HEK293 (cell line): Measurements from ENCODE around the gene POR.

Experiments used
- CTCF ChIA-PET: fragments of 350-600 bp; formaldehyde crosslinking; extraction: SDS; loops from one replicate; lab custom pipeline; 2021; ENCODE audit warnings: antibody characterized with exemption; lab: Yijun Ruan, JAX
- POLR2A ChIA-PET: fragments of 300-600 bp; formaldehyde crosslinking; extraction: SDS; loops from one replicate; lab custom pipeline; 2020; ENCODE audit warnings: antibody characterized with exemption, inconsistent platforms; lab: Yijun Ruan, JAX
- H3K27ac ChIP-seq: fragments of 200-500 bp; sonication (Bioruptor generic); 2 replicates; pipeline ENCODE4 v1.5.1; 2014; ENCODE audit warnings: low read depth, low read length, control low read depth, inconsistent platforms; ENCODE audit errors: extremely low read depth
- H3K36me3 ChIP-seq, 2 experiments: fragments of 200-500 bp in 1 of 2; sonication (Bioruptor generic) in 1 of 2; 1 replicate in 1 of 2; 2 replicates in 1 of 2; pipeline ENCODE4 v1.5.1; 2014 to 2017; ENCODE audit warnings: inconsistent platforms in 2 of 2, low read length in 2 of 2; ENCODE audit not compliant: control insufficient read depth in 2 of 2, insufficient read depth in 1 of 2
- H3K4me1 ChIP-seq: fragments of 200-500 bp; sonication (Bioruptor generic); 2 replicates; pipeline ENCODE4 v1.5.1; 2014; ENCODE audit warnings: mild to moderate bottlenecking, low read length, inconsistent platforms; ENCODE audit not compliant: control insufficient read depth, insufficient read depth
- H3K4me3 ChIP-seq: 2 replicates; pipeline ENCODE4 v1.5.1; 2011; ENCODE audit warnings: low read depth, mild to moderate bottlenecking, control low read depth, low read length, moderate library complexity
- H3K9me3 ChIP-seq: fragments of 200-500 bp; sonication (Bioruptor generic); 2 replicates; pipeline ENCODE4 v1.5.1; 2014; ENCODE audit warnings: low read depth, low read length, inconsistent platforms; ENCODE audit not compliant: control insufficient read depth, insufficient read depth
- FEZF1 ChIP-seq: fragments of 450-650 bp; formaldehyde crosslinking; IDR thresholded peaks from 2 replicates; pipeline ENCODE4 v1.5.1; 2016; ENCODE audit warnings: missing biosample characterization, missing genetic modification characterization
- PRDM6 ChIP-seq: fragments of 450-650 bp; formaldehyde crosslinking; IDR thresholded peaks from 2 replicates; pipeline ENCODE4 v1.5.1; 2017; ENCODE audit warnings: missing biosample characterization, missing genetic modification characterization
- SP2 ChIP-seq: fragments of 450-650 bp; formaldehyde crosslinking; IDR thresholded peaks from 2 replicates; pipeline ENCODE4 v1.5.1; 2016; ENCODE audit warnings: missing biosample characterization, missing genetic modification characterization
- ZFP69B ChIP-seq: fragments of 450-650 bp; formaldehyde crosslinking; IDR thresholded peaks from 2 replicates; pipeline ENCODE4 v1.5.1; 2016; ENCODE audit warnings: missing biosample characterization, missing genetic modification characterization
- ZNF654 ChIP-seq: fragments of 450-650 bp; formaldehyde crosslinking; IDR thresholded peaks from 2 replicates; pipeline ENCODE4 v1.5.1; 2016; ENCODE audit warnings: low read depth, missing biosample characterization, missing genetic modification characterization
- ZNF664 ChIP-seq: fragments of 450-650 bp; formaldehyde crosslinking; IDR thresholded peaks from 2 replicates; pipeline ENCODE4 v1.5.1; 2016; ENCODE audit warnings: missing biosample characterization, missing genetic modification characterization
- ZSCAN23 ChIP-seq: fragments of 450-650 bp; formaldehyde crosslinking; IDR thresholded peaks from 2 replicates; pipeline ENCODE4 v1.5.1; 2016; ENCODE audit warnings: missing biosample characterization, missing genetic modification characterization
- ZXDB ChIP-seq: fragments of 450-650 bp; formaldehyde crosslinking; IDR thresholded peaks from 2 replicates; pipeline ENCODE4 v1.5.1; 2016; ENCODE audit warnings: missing biosample characterization, missing genetic modification characterization
- TF ChIP-seq, protein P1 (sequence below): sonication (generic); formaldehyde crosslinking; IDR thresholded peaks from 2 replicates; pipeline ENCODE4 v1.8.1; 2022; ENCODE audit warnings: mild to moderate bottlenecking, moderate library complexity, missing genetic modification reagents
- TF ChIP-seq, protein P2 (sequence below): fragments of 450-650 bp; formaldehyde crosslinking; IDR thresholded peaks from 2 replicates; pipeline ENCODE4 v1.5.1; 2016; ENCODE audit warnings: missing biosample characterization, missing genetic modification characterization

The POR gene

DNA sequence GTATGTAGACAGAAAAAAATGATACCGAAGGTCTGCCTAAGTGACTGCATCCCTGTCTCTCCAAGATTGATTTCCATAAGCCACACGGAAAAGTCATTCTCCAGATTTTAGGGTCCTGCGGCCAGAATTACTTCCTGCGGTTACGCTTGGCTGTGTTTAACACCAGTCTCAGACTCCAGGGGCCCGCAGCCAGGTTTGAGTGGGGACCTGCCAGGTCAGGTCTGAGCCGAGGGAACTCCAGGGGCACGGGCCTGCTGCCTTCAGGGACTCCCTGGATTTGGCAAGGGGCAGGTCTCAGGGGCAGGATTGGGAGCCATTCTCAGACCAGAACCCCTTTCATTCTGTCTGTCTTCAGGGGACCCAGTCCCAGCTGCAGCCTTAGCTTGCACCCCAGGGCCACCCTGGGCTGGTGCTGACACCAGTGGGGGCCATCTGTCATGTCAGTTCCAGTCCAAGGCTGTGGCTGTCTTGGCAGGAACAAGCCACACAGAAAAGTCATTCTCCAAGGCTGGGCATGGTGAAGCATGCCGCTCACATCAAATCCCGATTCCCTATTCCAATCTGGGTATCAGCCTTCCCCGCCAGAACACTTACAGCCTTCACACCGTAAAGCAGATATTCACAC, 40.5 kb downstream of the POR start:
- CTCF ChIA-PET = no interaction called here

DNA sequence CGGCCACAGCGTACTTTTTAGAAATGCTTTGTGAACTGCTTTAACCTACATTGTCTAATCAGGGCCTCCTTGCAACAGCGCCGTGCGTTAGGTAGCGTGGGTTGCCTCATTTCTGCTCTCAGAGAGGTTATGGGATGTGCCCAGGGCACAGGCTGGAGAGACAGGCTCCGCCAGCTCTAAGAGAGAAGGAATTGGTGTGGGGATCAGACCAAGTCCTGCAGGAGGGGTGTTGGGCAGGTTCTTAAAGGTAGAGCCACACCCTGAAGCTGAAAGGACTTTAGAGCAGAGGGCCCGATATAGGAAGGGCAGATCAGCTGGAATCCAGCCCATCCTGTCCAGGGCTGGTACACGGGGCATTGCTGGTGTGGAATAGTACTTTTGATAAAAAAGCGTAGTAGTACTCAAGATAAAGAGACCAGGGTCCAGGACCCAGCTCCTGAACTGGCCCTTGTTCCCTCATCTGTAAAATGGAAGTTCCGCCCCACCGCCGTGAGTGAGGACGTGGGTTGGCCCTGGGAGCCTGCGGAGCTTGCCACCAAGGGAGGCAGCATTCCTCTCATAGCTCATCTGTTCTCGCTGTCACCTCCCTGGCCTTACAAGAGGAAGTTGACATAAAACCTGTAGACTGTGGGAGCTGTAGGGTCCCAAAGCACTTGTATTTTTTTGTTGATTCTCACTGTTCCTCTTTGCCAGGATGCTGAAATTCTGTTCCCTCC, 42.2 kb downstream of the POR start:
- H3K36me3 ChIP-seq = peaks cover 13 to 23% of the 10 kb centered on the region in 2 experiments; a peak in 2 of 3 replicates
- POLR2A ChIA-PET = interaction anchor here (1.5 kb wide), 1 partner anchor 42 kb away, joined by 5 read pairs; the partner anchor contains the start of gene POR
- H3K4me3 ChIP-seq = no peak overlapping the region
- no peaks in the 10 kb centered on the region for H3K9me3 ChIP-seq
- CTCF ChIA-PET = interaction anchor here (1.1 kb wide), 1 partner anchor 11 kb away, joined by 3 read pairs; no protein-coding TSS in a partner anchor
- no peaks in the 10 kb centered on the region for H3K4me1 ChIP-seq
- no peak overlapping the region for H3K27ac ChIP-seq
- TF ChIP-seq ZNF664 (tag by site-specific recombination) (peak; percentile 13; the same call in 1 of the 2 replicates), SP2 (tag by site-specific recombination) (no peak), ZNF654 (tag by site-specific recombination) (no peak), ZXDB (tag by site-specific recombination) (no peak)
- TF ChIP-seq, protein P1, sequence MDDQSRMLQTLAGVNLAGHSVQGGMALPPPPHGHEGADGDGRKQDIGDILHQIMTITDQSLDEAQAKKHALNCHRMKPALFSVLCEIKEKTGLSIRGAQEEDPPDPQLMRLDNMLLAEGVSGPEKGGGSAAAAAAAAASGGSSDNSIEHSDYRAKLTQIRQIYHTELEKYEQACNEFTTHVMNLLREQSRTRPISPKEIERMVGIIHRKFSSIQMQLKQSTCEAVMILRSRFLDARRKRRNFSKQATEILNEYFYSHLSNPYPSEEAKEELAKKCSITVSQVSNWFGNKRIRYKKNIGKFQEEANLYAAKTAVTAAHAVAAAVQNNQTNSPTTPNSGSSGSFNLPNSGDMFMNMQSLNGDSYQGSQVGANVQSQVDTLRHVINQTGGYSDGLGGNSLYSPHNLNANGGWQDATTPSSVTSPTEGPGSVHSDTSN (CRISPR knock-in tag) = no peak
- TF ChIP-seq, protein P2, sequence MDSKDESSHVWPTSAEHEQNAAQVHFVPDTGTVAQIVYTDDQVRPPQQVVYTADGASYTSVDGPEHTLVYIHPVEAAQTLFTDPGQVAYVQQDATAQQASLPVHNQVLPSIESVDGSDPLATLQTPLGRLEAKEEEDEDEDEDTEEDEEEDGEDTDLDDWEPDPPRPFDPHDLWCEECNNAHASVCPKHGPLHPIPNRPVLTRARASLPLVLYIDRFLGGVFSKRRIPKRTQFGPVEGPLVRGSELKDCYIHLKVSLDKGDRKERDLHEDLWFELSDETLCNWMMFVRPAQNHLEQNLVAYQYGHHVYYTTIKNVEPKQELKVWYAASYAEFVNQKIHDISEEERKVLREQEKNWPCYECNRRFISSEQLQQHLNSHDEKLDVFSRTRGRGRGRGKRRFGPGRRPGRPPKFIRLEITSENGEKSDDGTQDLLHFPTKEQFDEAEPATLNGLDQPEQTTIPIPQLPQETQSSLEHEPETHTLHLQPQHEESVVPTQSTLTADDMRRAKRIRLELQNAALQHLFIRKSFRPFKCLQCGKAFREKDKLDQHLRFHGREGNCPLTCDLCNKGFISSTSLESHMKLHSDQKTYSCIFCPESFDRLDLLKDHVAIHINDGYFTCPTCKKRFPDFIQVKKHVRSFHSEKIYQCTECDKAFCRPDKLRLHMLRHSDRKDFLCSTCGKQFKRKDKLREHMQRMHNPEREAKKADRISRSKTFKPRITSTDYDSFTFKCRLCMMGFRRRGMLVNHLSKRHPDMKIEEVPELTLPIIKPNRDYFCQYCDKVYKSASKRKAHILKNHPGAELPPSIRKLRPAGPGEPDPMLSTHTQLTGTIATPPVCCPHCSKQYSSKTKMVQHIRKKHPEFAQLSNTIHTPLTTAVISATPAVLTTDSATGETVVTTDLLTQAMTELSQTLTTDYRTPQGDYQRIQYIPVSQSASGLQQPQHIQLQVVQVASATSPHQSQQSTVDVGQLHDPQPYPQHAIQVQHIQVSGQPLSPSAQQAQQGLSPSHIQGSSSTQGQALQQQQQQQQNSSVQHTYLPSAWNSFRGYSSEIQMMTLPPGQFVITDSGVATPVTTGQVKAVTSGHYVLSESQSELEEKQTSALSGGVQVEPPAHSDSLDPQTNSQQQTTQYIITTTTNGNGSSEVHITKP (tag by site-specific recombination) = 0 out of 2 replicates have a peak, but pooled peaks have one; percentile 33

More for the DNA sequence above, 40.5 kb downstream of the POR start:
- H3K9me3 ChIP-seq = no peaks in the 10 kb centered on the region
- no peak overlapping the region for H3K27ac ChIP-seq
- H3K36me3 ChIP-seq = peaks cover 13 to 23% of the 10 kb centered on the region in 2 experiments; a peak in 2 of 3 replicates
- POLR2A ChIA-PET = no interaction called here
- no peaks in the 10 kb centered on the region for H3K4me1 ChIP-seq
- no peak for TF ChIP-seq ZNF654 (tag by site-specific recombination)
- no peak overlapping the region for H3K4me3 ChIP-seq

DNA sequence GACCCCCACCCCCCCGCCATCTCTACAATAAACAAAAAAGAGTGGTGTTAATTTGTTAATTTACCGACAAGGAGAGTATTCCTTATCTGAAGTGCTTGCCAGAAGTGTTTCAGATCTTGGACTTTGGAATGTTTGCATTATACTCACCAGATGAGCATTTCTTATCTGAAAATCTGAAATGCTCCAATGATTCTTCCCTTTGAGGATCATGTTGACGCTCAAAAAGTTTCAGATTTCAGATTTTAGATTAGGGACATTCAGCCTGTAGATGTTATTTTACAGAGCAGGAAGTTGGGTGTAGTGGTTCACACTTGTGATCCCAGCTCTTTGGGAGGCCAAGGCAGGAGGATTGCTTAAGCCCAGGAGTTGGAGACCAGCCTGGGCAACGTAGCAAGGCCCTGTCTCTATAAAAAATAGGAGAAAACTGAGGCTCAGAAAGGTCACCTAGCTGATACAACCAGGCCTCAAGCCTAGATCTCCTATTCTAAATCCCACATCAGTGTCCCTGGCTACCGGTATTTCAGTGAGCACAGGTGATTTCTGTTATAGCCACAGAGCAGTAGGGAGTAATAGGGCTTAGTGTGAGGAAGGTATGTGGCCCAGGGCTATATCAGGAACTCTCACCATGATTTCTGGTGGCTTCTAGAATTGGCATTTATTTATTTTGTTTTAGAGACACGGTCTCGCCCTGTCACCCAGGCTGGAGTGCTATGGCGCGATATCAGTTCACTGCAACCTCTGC, 44.0 kb downstream of the POR start:
- Histone ChIP-seq H3K4me3 (no peak overlapping the region), H3K9me3 (no peaks in the 10 kb centered on the region), H3K4me1 (no peaks in the 10 kb centered on the region), H3K27ac (no peak overlapping the region), H3K36me3 (peaks cover 13 to 19% of the 10 kb centered on the region in 2 experiments; a peak in 2 of 3 replicates)
- TF ChIP-seq ZSCAN23 (tag by site-specific recombination) (no peak), FEZF1 (tag by site-specific recombination) (no peak), PRDM6 (tag by site-specific recombination) (peak; percentile 55), ZFP69B (tag by site-specific recombination) (no peak)
- CTCF ChIA-PET = no interaction called here
- POLR2A ChIA-PET = no interaction called here
